GM18951 (cell line): ENCODE data around the gene BCR.

ENCODE experiments used
- POLR2A ChIP-seq: IDR thresholded peaks from 4 replicates; pipeline ENCODE4 v1.6.1; 2011; ENCODE audit warnings: mild to moderate bottlenecking; ENCODE audit not compliant: insufficient read length, insufficient read depth; ENCODE audit errors: extremely low read depth
- in situ Hi-C: fragments of 300-500 bp; cut with MboI; formaldehyde crosslinking; loops from one replicate; pipeline ENCODE4 v1.12.0; 2022; ENCODE audit warnings: low sequenced_read_pairs, mixed read lengths, inconsistent platforms; ENCODE audit not compliant: unreplicated experiment

The BCR gene

GRCh38 chr22:23156286-23156685 lies 24.0 kb upstream of the BCR start:
- TF ChIP-seq POLR2A = no peak
- in situ Hi-C loops = no loop called here

- no peak for TF ChIP-seq POLR2A
- in situ Hi-C loops = no loop called here
These were observed 22.5 kb upstream of the BCR start for GRCh38 chr22:23157560-23158515.

- TF ChIP-seq POLR2A = no peak
- in situ Hi-C loops = no loop called here
These were observed 21.6 kb upstream of the BCR start for GRCh38 chr22:23158516-23159290.

GRCh38 chr22:23159291-23159630 lies 21.0 kb upstream of the BCR start:
- in situ Hi-C loops = no loop called here
- no peak for TF ChIP-seq POLR2A

GRCh38 chr22:23161029-23161428 lies 19.3 kb upstream of the BCR start:
- in situ Hi-C loops = no loop called here
- TF ChIP-seq POLR2A = no peak

- in situ Hi-C loops = no loop called here
These were observed 18.7 kb upstream of the BCR start for GRCh38 chr22:23161574-23161973.

GRCh38 chr22:23163665-23164064 lies 16.6 kb upstream of the BCR start:
- TF ChIP-seq POLR2A = no peak
- in situ Hi-C loops = no loop called here

More at GRCh38 chr22:23161574-23161973, 18.7 kb upstream of the BCR start:
- no peak for TF ChIP-seq POLR2A

GRCh38 chr22:23164091-23164490 lies 16.2 kb upstream of the BCR start:
- in situ Hi-C loops = no loop called here
- TF ChIP-seq POLR2A = no peak

- TF ChIP-seq POLR2A = no peak
- in situ Hi-C loops = no loop called here
These were observed 14.1 kb upstream of the BCR start for GRCh38 chr22:23166042-23166831.

- in situ Hi-C loops = no loop called here
- no peak for TF ChIP-seq POLR2A
These were observed 13.3 kb upstream of the BCR start for GRCh38 chr22:23166841-23167616.

- no peak for TF ChIP-seq POLR2A
- in situ Hi-C loops = no loop called here
These were observed 11.8 kb upstream of the BCR start for GRCh38 chr22:23168391-23169042.

GRCh38 chr22:23169043-23169406 lies 11.3 kb upstream of the BCR start:
- no peak for TF ChIP-seq POLR2A
- in situ Hi-C loops = no loop called here
